HG02938 (cell line): Measurements from ENCODE around the gene SPTAN1.
"Not testable (repeated sequence)": the region's sequence is repeated elsewhere in the genome, so short reads cannot be mapped to it uniquely, and the experiment has no call there.

Experiments used
- ATAC-seq: cut with Tn5 transposase; IDR thresholded peaks from one replicate; pipeline ENCODE4 v1.9.1; 2021; ENCODE audit warnings: mild to moderate bottlenecking, moderate library complexity; ENCODE audit not compliant: unreplicated experiment

Gene SPTAN1

DNA sequence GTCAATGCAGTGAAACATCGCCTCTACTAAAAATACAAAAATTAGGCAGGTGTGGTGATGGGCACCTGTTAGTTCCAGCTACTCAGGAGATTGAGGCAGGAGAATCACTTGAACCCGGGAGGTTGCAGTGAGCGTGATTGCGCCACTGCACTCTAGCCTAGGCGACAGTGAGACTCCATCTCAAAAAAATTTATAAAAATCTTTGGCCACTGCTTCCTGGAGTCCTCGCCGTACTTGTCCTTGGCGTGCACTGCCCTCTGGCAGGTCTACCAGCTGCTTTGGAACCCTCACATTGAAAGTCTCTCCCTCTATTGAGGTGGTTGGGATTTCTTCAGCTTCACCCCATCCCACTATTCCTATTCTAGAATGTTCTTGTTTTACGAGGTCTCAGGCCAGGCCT lies 79.2 kb downstream of the SPTAN1 start:
- ATAC-seq = no peak

DNA sequence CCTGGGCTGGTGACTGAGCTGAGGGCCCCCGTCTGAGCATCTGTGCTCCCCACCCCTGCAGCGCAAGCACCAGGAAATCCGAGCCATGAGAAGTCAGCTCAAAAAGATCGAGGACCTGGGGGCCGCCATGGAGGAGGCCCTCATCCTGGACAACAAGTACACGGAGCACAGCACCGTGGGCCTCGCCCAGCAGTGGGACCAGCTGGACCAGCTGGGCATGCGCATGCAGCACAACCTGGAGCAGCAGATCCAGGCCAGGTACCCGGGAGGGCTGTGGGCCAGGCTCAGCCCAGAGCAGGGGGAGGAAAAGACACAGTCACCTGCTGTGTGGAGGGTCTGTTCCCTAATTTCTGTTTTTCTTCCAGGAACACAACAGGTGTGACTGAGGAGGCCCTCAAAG lies 79.7 kb downstream of the SPTAN1 start:
- no peak for ATAC-seq

DNA sequence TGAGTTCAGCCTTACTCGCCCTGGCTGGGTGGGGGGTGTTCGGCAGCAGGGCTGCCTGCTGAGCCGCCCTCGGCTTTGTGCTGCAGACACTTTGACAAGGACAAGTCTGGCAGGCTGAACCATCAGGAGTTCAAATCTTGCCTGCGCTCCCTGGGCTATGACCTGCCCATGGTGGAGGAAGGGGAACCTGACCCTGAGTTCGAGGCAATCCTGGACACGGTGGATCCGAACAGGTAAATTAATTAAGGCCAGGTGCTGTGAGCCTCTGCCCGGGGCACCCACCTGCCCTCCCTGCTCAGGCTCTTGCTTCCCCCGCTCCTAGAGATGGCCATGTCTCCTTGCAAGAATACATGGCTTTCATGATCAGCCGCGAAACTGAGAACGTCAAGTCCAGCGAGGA lies 80.1 kb downstream of the SPTAN1 start:
- ATAC-seq = no peak

DNA sequence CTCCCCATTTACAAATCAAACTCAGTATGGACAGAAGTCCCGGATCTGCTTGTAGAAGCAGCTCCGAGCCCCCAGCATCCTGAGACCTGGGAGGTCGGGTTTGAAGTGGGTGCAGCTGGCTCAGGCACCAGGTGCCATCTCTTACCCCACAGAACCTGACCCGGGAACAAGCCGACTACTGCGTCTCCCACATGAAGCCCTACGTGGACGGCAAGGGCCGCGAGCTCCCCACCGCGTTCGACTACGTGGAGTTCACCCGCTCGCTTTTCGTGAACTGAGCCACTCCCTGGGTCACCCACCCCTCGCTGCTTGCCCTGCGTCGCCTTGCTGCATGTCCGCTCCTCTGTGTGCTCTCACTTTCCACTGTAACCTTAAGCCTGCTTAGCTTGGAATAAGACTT lies 80.7 kb downstream of the SPTAN1 start:
- ATAC-seq = no peak

DNA sequence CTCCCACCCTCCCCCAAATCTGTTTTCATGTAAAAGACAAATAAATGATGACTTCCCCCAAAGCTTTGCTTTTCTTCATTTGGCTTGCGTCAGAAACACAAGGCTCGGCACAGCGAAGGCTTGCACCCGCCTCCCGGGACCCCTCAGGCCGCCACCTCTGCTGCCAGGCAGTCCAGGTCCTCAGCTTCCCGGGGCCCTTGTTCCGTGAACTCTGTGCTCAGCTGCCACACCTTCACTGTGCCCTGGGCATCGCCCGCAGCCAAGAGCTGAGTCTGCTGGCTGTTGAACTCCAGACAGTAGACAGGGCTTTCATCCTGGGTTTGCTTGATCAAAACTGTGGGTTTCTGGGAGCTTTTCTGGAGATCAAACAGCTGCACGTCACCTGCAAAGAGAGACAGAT lies 81.2 kb downstream of the SPTAN1 start:
- ATAC-seq = no peak

DNA sequence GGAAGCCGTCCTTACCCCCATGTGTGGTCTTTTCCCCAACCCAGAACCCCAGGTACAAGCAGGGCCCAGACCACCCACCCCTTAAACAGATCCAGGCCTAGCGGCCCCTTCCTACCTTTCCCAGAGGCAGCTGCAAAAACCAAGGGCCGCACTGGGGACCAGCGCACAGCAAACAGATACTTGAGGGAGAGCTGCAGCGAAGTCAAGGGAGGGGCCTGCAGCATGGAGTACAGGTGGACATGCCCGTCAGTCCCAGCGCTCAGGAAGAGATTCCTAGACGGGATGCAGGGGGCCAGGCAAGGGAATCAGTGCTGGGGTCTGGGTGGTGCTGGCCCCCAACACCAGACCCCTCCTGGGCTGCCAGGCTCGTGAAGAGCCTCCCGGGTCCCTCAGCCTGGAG lies 81.7 kb downstream of the SPTAN1 start:
- no peak for ATAC-seq

DNA sequence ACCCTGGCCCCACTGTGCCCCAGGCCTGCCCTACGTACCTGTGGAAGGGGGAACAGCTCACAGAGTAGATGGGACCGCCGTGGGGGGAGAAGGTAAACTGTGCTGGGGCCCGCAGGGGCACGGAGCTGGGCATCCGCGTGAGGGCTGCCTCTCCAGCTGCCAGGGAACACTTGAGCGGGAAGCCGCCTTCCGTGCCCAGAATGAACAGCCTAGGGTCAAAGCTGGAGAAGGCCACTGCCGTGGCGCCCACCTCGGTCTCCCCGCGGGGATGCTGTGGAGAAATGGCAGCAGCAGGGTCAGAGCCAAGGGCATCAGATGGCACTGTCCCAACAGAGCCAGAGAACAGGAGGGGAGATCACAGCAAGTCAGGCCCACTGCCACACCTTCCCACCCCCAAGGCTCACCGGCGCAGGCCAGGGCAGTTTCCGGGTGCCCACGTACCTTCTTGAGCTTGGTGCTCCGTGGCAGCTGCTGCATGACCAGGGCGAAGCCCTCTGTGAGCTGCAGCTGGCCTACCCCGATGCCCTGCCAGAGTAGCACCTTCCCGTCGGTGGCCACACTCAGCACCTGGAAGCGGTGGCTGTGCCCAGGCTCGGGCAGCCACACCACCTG lies 82.4 kb downstream of the SPTAN1 start:
- no peak for ATAC-seq

DNA sequence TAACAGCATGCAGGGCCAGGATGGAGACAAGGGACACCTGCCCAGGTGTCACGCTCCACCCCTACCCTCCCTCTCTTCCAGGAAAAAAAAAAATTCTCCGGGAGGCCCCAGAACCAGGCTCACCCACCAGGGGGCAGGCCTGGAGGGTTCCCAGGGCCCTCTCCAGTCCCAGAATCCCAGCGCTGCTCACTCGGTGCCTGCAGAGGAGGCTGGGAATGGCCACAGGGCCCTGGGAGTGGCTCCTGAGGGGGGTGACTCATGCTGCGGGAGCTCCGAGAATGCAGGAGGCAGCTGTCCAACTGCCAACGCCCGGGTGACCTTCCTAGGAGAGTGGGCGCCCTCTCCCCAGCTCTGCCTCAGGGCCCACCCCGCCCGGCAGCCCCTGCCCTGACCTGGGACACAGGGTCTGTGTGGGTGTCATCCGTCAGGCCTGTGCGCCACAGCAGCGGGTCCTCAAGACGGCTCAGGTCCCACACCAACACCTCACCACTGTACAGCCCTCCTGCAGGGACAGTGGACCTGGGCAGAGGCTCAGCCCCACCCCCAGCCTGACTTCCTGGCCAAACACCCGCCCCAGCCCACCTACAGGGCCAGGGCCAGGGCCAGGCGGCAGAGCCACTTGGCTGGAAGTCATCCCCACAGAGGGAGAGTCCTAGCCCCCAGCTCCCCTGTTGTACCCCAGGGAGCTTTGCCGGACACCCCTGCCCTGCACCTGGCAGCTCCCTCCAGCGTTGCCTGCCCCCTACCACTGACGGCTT lies 83.1 kb downstream of the SPTAN1 start:
- no peak for ATAC-seq

DNA sequence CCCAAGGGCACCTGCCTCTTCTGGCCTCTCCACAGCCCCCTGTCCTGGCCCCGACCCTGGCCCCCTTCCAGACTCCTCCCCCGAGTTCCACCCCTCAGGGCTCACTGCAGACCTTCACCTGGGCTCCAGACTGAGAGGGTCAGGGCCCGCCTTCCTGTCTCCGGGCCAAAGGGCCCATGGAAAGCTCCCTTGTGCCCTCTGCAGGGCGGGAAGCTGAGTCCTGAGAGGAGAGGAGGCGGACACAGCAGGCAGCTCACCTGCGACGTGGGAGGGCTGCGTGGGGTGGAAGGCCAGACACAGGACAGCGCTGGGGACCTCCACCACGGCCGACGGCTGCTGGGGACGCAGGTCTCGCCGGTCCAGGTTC lies 83.6 kb downstream of the SPTAN1 start:
- no peak for ATAC-seq

DNA sequence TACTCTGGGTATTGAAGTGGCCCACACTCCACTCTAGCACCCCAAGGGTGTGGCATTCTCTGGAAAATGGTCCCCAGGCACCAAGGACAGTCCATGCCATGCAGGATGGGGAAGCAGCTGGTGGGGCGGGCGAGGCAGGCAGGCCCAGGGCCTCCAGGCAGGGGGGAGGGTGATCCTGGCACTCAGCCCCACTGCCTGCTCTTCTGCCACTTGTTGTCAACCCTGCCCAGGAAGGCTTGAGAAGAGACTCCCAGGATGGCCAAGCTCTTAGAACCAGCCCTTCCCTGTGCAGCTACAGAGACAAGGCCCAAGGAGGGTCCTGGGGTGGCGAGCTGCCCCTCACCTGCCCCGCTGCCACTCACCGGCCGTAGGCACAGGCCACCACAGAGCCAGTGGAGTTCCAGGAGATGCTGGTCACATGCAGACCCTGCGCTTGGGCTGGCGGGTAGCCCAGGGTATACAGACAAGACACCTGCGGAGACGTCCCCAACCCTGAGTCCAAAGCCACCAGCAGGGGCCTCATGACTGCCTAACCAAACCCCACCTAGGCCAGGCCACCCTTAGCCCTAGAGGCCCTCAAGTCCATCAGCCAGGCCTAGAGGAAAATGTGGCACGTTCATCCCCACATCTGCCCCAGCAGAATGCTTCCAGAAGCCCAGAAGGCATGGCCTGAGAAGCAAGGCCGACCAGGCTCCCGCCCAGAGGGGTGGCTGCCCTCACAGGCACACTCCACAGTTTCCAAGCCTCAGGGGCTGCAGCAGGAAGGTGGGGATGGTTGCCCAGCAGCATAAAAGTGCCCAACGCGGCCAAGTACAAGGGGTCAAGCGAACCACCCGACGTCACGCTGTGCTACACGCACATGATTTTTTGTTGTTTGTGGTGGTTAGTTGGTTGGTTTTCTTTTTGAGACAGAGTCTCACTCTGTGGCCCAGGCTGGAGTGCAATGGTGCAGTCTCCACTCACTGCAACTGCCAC lies 84.5 kb downstream of the SPTAN1 start:
- no peak for ATAC-seq

DNA sequence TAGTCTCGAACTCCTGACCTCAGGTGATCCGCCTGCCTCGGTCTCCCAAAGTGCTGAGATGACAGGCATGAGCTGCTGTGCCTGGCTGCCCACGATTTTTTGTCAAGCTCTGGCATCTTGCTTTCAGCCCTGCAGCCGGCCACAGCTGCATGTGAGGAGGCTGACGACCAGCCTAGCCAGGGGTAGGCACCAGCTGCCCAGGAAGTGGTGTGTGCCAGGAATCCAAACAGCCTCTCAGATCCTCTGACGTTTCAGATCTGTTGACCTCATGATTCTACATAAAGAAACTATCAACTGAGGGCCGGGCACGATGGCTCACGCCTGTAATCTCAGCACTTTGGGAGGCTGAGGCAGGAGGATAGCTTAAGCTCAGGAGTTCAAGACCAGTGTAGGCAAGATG lies 85.3 kb downstream of the SPTAN1 start:
- no peak for ATAC-seq

DNA sequence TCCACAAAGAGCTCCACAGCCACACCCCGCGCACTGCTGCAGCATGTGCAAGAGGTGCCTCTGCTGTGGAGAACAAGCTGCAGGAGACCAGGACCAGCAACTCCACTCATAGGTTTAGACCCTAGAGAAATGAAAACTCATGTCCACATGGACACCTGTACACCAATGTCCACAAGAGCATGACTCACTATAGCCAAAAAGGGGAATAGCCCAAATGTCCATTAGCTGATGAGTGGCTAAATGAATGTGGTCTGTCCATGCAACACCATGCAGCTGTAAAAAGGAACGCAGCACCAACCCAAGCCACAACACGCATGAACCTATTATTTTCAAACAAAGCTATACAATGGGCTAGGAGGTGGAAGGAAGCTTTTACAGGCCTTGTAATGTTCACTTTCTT lies 86.2 kb downstream of the SPTAN1 start:
- ATAC-seq = no peak

DNA sequence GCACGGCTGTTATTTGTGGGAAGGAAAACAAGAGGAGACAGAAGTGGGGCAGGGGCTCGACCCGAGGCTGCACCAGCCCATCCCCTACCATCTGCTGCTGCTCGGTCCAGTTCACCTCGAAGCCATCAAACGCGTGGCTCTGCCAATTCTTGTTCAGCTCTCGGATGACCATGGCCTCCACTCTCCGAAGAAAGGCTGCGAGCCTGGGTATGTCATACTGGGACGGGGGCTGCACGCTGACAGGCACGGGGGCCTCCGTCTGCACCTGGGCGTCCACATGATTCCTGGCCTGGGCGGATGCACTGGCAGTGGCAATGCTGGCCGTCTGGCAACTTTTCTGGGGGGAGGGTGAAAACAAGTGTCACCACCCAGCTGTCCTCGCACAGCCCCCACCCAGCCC lies 88.2 kb downstream of the SPTAN1 start:
- ATAC-seq = no peak

DNA sequence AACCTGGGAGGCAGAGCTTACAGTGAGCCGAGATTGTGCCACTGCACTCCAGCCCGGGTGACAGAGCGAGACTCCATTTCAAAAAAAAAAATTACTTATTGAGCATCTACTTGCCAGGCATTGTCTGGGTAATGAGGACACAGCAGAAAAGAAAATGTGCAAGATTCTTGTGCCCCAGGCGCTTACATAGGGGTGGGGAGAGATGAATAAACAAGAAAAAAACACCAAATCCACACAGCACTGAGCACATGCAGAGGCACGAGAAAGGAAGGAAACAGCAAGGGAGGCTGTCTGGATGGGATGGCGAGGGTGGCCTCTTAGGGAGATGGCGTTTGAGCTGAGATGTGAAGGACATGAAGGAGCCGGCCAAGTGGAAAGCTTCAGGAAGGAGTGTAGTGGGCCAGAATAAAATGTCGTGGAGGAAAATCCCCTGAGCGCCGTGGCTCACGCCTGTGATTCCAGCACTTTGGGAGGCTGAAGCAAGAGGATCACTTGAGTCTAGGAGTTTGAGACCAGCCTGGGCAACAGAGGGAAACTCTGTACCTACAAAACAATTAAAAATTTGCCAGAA lies 90.4 kb downstream of the SPTAN1 start:
- no peak for ATAC-seq

DNA sequence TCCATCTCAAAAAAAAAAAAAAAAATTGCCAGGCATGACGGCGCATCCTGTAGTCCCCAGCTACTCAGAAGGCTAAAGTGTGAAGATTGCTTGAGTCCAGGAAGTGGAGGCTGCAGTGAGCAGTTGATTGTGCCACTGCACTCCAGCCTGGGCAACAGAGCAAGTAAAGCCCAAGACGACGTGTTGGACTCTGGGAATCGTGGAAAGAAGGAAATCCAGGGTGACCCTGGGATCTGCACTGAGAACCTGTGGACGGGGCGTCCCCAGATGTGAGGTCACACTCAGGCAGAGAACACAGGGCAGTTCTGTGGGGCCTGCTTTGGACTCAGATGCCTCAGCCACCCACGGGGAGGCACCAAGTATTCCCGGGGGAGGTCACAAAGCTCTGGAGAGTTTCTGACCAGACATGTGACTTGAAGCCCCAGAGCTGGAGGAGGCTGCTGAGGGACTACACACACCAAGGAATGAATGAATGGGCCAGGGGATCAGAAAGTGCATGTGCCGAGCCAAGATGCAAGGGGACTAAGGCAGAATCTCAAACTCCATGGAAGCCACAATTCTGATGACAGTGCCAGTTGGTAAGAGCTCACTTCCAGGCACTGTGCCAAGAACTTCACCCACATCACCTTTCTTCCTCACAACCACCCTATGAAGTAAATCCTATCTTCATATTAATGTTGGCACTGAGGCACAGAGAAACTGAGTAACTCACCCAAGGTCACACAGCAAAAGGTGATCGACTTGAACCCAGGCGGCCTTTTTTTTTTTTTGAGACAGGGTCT lies 91.3 kb downstream of the SPTAN1 start:
- ATAC-seq = peak; percentile 75

DNA sequence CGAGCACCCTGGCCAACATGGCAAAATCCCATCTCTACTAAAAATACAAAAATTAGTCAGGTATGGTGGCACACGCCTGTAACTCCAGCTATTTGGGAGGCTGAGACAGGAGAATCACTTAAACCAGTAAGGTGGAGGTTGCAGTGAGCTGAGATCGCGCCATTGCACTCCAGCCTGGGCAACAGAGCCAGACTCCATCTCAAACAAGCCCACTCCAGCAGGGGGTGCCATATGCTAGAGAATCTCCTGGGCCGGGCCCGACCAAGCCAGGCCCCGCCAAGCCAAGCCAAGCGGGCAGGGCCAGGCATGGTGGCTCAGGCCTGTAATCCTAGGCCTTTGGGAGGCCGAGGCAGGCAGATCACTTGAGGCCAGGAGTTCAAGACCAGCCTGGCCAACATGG lies 95.8 kb downstream of the SPTAN1 start:
- ATAC-seq = not testable (repeated sequence)

DNA sequence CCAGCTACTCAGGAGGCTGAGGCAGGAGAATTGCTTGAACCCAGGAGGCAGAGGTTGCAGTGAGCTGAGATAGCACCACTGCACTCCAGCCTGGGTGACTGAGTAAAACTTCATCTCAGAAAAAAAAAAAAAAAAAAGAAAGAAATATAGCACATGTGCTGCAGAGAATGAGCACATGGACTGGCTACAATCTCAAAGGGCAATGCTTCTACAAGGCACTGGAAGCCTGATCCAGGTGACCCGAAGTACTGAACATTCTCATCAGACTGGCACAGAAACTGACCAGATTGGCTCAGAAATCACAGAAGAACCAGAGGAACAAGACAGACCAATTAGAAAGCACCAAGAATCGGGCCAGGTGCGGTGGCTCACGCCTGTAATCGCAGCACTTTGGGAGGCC lies 99.4 kb downstream of the SPTAN1 start:
- no peak for ATAC-seq

DNA sequence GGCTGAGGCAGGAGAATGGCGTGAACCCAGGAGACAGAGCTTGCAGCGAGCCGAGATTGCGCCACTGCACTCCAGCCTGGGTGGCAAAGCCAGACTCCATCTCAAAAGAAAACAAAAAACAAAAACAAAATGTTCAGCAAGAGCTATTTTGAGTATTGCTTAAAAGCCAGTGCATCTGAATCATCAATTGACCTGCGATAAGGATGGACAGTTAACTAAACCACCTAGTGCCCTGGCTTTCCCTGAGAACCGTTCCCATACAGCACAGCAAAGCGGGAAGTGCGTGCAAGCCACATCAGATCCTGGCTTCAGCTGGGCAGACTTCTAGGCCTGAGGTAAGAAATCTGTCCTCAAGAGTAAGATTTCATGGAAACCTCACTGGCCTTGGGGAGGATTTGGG lies 101.5 kb downstream of the SPTAN1 start:
- ATAC-seq = no peak

DNA sequence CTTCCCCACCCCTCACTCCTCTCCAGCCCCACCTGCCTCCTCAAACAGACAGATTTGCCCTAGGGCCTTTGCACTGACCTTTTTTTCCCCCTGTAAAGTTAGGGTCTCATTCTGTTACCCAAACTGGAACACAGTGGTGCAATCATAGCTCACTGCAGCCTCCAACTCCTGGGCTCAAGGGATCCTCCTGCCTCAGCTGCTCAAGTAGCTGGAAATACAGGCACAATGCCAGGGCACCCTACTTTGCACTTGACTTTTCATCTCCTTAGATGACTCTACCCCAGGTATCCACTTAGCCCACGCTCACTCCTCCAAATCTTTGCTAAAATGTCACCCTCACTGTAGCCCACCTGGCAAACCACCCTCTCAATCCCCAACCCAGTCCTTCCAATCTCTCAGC lies 102.1 kb downstream of the SPTAN1 start:
- ATAC-seq = no peak

DNA sequence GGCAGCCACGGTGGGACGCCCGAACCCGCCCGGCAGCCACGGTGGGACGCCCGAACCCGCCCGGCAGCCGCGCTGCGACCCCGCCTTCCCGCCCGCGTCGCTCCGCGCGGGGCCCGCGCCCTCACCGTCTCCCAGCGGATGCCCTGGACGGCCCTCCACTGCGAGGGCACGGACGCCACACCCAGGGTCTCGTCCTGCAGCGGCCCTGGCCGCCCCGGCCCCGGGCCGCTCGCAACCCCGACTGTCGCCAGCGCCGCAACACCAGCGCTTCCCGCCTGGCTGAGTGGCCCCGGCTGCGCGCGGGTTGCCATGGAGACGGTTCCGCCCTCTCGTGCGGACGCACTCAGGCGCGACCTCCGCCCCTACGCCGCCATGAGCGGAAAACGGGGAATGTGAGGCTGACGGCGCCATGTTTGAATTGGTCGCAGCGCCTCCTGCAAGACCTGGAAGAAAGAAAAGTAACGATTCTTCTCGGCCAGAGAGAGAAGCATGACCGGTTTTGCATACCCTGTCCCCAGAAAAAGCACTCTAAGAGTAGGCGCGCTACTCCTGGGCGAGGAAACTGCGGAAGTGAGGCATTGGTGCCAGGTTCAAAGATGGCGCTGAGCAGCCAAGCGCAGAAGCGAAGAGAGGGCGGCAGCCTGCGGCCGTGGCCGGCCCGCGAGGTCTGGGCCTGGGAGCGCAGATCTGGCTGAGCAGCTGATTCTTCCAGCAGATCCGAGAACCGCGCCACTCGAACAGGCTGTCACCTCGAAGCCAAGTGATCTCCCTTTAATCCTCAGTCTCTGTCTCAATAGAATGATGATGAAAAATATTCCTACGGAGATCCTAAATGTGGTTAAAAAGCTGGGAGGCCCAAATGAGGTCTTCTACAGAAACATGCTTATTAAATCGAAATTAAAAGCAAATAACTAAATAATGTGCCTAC lies 104.3 kb downstream of the SPTAN1 start, which contains the start of gene DYNC2I2:
TSS of gene DYNC2I2 (minus strand) at position 432 of the 928 bp plus-strand sequence. CDS start at position 311, 121 bp downstream.
- peak; percentile 48 for ATAC-seq
